Measurements from ENCODE around the gene CBR3.
"Not testable (repeated sequence)": the region's sequence is repeated elsewhere in the genome, so short reads cannot be mapped to it uniquely, and the experiment has no call there.

CBR3 gene
- total RNA-seq = 1.5 to 10.8 (median 4.7) reads per million in 9 experiments

DNA sequence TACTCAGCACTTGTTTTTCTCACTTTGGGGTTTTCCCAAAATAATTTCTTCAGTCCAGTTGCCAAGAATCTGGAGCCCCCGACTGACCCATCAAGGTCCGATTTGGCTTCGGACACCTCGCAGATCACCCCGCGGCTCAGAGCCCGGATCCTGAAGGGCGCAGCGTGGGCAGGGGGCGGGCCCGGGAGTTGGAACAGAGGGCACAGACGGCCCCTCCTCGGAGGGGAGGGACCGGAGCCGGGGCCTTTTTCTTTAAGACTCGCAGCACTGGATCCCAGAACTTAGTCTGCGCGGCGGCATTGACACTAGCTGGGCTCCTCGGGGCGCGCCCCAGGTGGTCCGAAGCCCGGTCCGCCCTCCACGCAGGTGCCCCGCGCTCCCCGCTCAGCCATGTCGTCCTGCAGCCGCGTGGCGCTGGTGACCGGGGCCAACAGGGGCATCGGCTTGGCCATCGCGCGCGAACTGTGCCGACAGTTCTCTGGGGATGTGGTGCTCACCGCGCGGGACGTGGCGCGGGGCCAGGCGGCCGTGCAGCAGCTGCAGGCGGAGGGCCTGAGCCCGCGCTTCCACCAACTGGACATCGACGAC, at the start of gene CBR3:
Gene CBR3, plus strand, starts transcription at position 277 of the 588 bp plus-strand sequence. Its CDS starts 114 bp downstream, at position 391.
- peak within 1 kb of the TSS; percentile 91 to 95 for H3K4me3 Mint-ChIP-seq
- no peaks in the 10 kb centered on the region for H3K9me3 Mint-ChIP-seq
- H3K4me1 Mint-ChIP-seq (ENCODE audit: low read depth in 2 of 2) = peaks cover 12 to 16% of the 10 kb centered on the region in 2 donors
- no peaks in the 10 kb centered on the region for H3K27me3 Mint-ChIP-seq
- peak; percentile 27 for ATAC-seq (replicated peaks)
- DNase-seq = peak in 1 of 3 experiments; percentile 23
- peaks cover 12% of the 10 kb centered on the region for H3K36me3 Mint-ChIP-seq (ENCODE audit: insufficient read depth)
- peak within 1 kb of the TSS; percentile 38 to 90 for H3K27ac Mint-ChIP-seq

DNA sequence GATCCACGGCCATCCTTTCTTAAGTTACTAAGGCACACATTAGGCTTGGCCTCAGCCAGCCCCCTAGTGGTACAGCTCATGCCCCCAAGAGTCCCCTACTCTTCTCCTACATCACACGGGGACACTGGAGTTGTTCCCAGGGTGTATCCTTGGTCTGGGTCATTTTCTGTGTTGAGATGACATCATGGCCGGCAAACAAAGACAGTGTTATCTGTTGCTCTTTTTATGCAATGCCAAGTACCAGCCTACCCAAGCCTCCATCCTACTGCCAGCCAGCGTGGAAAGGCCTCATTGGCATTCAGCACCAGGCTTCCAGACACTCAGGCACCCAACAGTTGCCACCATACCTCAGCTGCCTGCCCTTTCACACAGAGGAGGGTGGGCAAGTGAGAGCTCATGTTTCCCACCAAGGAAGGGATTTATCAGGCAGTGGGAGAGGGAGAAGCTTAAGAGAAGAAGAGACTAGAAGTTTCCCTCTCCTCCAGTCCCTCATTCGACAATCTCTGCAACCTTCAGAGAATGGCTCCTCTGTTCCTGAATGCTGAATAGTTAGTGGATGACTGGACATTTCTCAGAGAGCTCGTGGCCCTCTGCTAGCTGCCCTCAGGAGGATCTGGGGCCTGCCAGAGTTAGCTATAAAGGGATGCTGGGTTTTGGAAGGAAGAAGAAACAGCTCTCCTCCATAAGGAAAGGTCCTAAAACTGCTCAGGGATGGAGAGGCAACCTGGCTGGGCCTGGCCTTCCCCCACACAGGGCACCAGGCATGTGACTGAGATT, 47.3 kb upstream of the CBR3 start:
- no peak overlapping the region for H3K4me3 Mint-ChIP-seq

DNA sequence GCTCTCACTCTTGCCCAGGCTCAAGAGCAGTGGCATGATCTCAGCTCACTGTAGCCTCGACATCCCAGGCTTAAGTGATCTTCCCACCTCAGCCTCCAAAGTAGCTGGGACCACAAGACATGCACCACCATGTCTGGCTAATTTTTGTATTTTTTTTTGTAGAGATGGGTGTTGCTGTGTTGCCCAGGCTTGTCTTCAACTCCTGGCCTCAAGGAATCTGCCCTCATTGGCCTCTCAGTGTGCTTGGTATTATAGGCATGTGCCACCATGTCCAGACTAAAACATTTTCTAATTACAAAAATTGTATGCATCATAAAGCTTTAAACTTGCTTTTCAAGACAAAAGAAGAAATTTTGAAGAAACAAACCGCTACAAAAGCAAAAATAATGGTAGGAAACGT, 44.9 kb upstream of the CBR3 start:
- peaks cover 6 to 8% of the 10 kb centered on the region in 2 donors for H3K9me3 Mint-ChIP-seq
- no peak for DNase-seq
- no peak overlapping the region for H3K4me3 Mint-ChIP-seq
- no peak for ATAC-seq (replicated peaks)
- no peaks in the 10 kb centered on the region for H3K36me3 Mint-ChIP-seq (ENCODE audit: insufficient read depth)
- peaks cover 14 to 19% of the 10 kb centered on the region in 2 donors for H3K27me3 Mint-ChIP-seq
- H3K4me1 Mint-ChIP-seq (ENCODE audit: low read depth in 2 of 2) = peaks cover 4 to 8% of the 10 kb centered on the region in 2 donors
- no peak overlapping the region for H3K27ac Mint-ChIP-seq

More for the DNA sequence above, 47.3 kb upstream of the CBR3 start:
- H3K27me3 Mint-ChIP-seq = peaks cover 0 to 5% of the 10 kb centered on the region in 2 donors
- ATAC-seq (replicated peaks) (no peak), DNase-seq (no peak)
- peak overlapping the region in 1 of 2 donors; percentile 57 for H3K27ac Mint-ChIP-seq
- peaks cover 4 to 8% of the 10 kb centered on the region in 2 donors for H3K4me1 Mint-ChIP-seq (ENCODE audit: low read depth in 2 of 2)
- H3K36me3 Mint-ChIP-seq (ENCODE audit: insufficient read depth) = no peaks in the 10 kb centered on the region
- H3K9me3 Mint-ChIP-seq = no peaks in the 10 kb centered on the region

DNA sequence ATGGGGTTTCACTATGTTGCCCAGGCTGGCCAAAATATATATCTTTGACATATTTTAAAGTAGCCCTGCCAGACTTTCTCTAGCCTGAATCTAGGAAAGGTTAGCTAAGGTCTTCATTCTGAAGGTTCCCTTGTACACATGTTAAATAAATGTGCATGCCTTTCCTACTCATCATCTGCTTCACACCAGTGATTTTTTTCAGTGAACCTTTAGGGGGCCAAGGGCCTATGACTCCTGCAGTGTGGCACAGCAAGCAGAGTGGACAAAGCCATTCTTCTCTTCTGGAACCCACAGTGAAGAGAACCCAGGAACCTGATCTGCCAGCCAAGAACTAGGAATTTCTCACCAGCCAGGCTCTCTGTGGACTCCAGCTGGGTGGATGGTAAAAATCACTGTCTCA, 42.2 kb upstream of the CBR3 start:
- no peak overlapping the region for H3K27ac Mint-ChIP-seq
- peaks cover 14 to 26% of the 10 kb centered on the region in 2 donors for H3K27me3 Mint-ChIP-seq
- ATAC-seq (replicated peaks) = no peak
- DNase-seq = no peak
- peaks cover 6 to 8% of the 10 kb centered on the region in 2 donors for H3K9me3 Mint-ChIP-seq
- no peaks in the 10 kb centered on the region for H3K4me1 Mint-ChIP-seq (ENCODE audit: low read depth in 2 of 2)
- no peaks in the 10 kb centered on the region for H3K36me3 Mint-ChIP-seq (ENCODE audit: insufficient read depth)
- no peak overlapping the region for H3K4me3 Mint-ChIP-seq

DNA sequence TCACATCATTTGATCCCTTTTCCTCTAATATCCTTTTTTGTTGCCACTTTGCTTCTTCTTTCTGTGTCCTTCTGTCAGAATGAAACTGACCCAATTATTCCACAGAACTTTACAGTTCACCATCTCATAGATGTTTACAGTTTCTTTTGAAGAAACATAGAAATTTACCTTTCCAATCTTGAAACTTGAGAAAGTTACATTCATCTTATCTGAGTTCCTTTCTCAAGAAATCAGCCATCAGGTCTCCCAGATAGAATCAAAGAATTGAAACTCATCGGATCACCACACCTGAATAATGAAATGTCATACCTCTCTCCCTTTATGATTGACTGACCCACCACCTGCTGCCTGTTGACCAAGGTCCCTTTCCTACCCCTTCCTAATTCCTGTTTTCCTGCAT, 41.4 kb upstream of the CBR3 start:
- H3K4me1 Mint-ChIP-seq (ENCODE audit: low read depth in 2 of 2) = no peaks in the 10 kb centered on the region
- H3K9me3 Mint-ChIP-seq = peaks cover 6 to 8% of the 10 kb centered on the region in 2 donors
- DNase-seq (no peak), ATAC-seq (replicated peaks) (no peak)
- no peak overlapping the region for H3K4me3 Mint-ChIP-seq
- no peaks in the 10 kb centered on the region for H3K36me3 Mint-ChIP-seq (ENCODE audit: insufficient read depth)
- H3K27ac Mint-ChIP-seq = no peak overlapping the region
- peaks cover 14 to 34% of the 10 kb centered on the region in 2 donors for H3K27me3 Mint-ChIP-seq

DNA sequence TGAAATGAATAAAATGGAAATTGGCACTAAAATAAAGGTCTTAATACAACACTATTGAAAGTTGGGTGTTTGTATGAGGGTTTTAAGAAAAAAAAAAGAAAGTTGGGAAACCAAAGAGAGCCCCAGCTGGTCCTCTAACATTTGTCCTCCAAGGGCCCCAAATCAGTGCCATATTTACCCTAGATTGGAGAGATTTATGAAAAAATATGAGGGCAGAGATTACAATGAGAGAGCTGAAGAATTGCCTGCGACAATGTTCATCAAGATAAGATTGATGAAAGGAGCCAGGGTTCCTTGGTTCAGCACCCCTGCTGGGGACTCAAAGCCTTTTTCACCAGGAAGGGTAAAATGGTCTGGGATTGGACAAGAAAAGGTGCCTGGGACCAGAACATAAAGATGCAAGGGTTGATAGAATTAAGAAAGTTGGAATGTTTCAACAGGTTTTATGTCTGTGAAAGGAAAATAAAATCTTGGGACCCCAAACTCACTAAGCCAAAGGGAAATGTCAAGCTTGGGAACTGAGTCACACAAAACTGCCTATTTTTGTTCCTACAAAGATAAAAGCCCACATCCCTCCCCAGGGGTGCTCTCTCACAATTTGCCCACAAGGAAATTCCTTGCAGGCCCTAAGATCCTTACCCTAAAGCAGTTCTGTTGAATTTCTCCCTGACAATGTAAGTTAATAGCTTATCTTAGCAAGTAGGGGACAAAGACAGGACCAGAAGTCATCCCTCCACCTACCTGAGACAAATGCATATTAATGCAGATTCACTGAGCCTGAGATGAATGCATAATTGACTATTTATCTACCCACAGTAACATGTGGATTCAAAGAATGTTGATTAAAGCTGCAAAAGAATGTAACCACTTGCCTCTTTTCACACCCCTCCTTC, 38.2 kb upstream of the CBR3 start:
- H3K4me1 Mint-ChIP-seq (ENCODE audit: low read depth in 2 of 2) = no peaks in the 10 kb centered on the region
- H3K27me3 Mint-ChIP-seq = peaks cover 21 to 54% of the 10 kb centered on the region in 2 donors
- no peaks in the 10 kb centered on the region for H3K36me3 Mint-ChIP-seq (ENCODE audit: insufficient read depth)
- DNase-seq (no peak), ATAC-seq (replicated peaks) (no peak)
- peaks cover 6 to 8% of the 10 kb centered on the region in 2 donors for H3K9me3 Mint-ChIP-seq
- no peak overlapping the region for H3K27ac Mint-ChIP-seq
- H3K4me3 Mint-ChIP-seq = no peak overlapping the region

DNA sequence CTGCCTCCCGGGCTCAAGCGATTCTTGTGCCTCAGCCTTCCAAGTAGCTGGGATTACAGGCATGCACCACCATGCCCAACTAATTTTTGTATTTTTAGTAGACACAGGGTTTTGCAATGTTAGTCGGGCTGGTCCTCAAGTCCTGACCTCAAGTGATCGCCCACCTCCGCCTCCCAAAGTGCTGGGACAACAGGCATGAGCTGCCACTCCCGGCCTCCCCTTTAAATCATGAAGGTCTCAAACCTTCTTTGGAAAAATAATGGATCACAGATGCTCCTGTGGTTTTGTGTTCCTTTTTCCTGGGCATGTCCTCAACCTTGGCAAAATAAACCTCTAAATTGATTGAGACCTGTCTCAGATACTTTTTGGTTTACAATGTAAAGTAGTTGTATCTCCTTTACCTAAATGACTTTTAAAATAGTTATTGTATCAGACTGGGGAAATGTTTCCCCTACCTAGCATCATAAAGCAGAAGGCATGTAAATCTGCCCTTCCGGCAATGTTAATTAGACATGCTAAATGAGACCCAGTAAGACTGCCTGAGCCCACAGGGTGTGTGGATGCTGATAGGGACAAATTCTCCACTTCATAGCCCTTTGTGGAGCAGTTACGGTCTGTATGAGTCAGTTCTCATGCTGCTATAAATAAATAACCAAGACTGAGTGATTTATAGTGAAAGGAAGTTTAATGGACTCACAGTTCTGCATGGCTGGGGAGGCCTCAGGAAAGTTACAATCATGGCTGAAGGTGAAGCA, 37.3 kb upstream of the CBR3 start:
- H3K27ac Mint-ChIP-seq = no peak overlapping the region
- H3K9me3 Mint-ChIP-seq = peaks cover 6 to 8% of the 10 kb centered on the region in 2 donors
- peaks cover 21 to 54% of the 10 kb centered on the region in 2 donors for H3K27me3 Mint-ChIP-seq
- H3K36me3 Mint-ChIP-seq (ENCODE audit: insufficient read depth) = no peaks in the 10 kb centered on the region
- no peaks in the 10 kb centered on the region for H3K4me1 Mint-ChIP-seq (ENCODE audit: low read depth in 2 of 2)
- DNase-seq = no peak
- no peak overlapping the region for H3K4me3 Mint-ChIP-seq
- ATAC-seq (replicated peaks) = no peak

DNA sequence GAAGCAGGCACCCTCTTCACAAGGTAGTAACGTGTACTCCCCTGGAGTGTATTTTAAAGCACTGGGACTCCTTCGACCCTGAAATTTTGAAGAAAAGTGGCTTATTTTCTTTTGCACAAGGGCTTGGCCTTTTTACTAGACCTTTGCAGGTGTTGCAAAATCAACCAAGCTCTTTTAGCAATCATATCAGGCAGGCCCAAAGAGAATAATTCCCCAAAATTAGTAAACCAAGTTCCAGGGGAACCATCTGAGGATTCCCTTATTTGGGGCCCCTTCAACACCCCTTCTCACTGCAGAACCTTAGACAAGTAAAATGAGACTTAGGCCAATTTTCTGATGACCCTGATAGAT, 36.7 kb upstream of the CBR3 start:
- Mint-ChIP-seq H3K4me3 (no peak overlapping the region), H3K9me3 (peaks cover 6 to 8% of the 10 kb centered on the region in 2 donors), H3K4me1 (ENCODE audit: low read depth in 2 of 2) (no peaks in the 10 kb centered on the region), H3K36me3 (ENCODE audit: insufficient read depth) (no peaks in the 10 kb centered on the region), H3K27ac (no peak overlapping the region), H3K27me3 (peaks cover 20 to 49% of the 10 kb centered on the region in 2 donors)
- no peak for DNase-seq
- no peak for ATAC-seq (replicated peaks)

DNA sequence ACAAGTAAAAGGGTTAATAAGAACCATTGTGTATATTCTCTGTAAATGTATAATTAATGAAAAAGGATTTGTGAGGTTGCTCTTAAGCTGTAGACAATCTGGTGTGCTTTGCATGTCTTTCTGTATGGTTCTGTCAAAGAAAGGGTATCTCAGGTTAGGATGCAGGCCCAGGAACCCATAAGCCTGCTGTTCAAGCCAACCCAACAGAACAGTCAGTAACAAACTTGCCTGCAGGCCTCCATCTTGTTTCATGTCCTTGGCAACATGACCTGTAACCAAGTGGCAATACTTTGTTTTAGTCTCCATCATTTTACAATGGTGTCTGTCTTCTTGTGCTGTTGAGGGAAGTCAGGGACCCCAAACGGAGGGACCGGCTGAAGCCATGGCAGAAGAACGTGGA, 35.9 kb upstream of the CBR3 start:
- DNase-seq (no peak), ATAC-seq (replicated peaks) (no peak)
- H3K27ac Mint-ChIP-seq = no peak overlapping the region
- H3K4me3 Mint-ChIP-seq = no peak overlapping the region
- peaks cover 14 to 43% of the 10 kb centered on the region in 2 donors for H3K27me3 Mint-ChIP-seq
- peaks cover 0 to under 1% of the 10 kb centered on the region in 2 donors for H3K9me3 Mint-ChIP-seq
- no peaks in the 10 kb centered on the region for H3K4me1 Mint-ChIP-seq (ENCODE audit: low read depth in 2 of 2)
- no peaks in the 10 kb centered on the region for H3K36me3 Mint-ChIP-seq (ENCODE audit: insufficient read depth)

DNA sequence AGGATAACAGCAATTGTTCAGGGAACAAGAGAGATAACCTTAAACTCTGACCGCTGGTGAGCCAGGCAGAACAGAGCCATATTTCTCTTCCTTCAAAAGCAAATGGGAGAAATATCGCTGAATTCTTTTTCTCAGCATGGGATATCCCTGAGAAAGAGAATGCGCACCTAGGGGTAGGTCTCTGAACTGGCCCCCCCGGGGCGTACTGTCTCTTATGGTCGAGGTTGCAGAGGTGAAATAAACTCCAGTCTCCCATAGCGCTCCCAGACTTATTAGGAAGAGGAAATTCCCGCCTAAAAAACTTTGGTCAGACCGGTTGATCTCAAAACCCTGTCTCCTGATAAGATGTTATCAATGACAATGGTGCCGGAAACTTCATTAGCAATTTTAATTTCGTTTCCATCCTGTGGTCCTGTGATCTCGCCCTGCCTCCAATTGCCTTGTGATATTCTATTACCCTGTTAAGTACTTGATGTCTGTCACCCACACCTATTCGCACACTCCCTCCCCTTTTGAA, 35.1 kb upstream of the CBR3 start:
- DNase-seq; H3K9me3 Mint-ChIP-seq; H3K4me3 Mint-ChIP-seq; H3K36me3 Mint-ChIP-seq (ENCODE audit: insufficient read depth); ATAC-seq (replicated peaks); H3K4me1 Mint-ChIP-seq (ENCODE audit: low read depth in 2 of 2); H3K27ac Mint-ChIP-seq: not testable (repeated sequence)
- H3K27me3 Mint-ChIP-seq = peaks cover 21 to 48% of the 10 kb centered on the region in 2 donors

DNA sequence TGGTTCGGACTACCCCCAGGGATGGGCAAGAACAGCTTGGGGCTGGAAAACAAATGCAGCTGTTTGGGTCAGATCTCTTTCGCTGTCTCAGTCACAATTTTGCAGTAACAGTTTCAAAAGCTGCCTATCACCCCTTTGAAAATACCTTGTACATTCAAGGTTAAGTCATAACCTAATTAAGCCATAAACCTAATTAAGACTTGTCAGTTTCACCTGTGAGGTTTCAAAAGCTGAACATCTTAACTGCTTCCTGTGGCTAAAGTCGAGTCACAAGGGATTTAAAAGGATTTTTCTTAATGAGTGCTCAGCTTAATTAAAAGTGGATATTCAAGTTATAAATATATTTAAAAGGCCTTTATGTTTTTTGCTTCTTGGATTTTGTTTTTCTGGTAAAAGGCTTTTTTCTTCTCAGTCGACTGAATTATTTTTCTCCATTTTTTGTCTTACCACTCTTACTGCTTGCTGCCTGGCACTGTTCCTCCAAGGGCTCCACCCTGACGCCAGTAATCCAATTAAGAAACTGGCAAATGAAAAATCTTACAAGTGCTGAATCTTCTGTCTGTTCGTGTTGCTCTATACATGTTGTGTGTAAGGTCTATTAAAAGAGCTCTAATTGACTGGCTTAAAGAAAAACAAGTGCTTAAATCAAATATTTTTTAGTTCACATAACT, 33.8 kb upstream of the CBR3 start:
- ATAC-seq (replicated peaks) (no peak), DNase-seq (no peak)
- Mint-ChIP-seq H3K27ac (no peak overlapping the region), H3K4me3 (no peak overlapping the region), H3K9me3 (no peaks in the 10 kb centered on the region), H3K36me3 (ENCODE audit: insufficient read depth) (no peaks in the 10 kb centered on the region), H3K4me1 (ENCODE audit: low read depth in 2 of 2) (no peaks in the 10 kb centered on the region), H3K27me3 (peaks cover 35 to 53% of the 10 kb centered on the region in 2 donors)

DNA sequence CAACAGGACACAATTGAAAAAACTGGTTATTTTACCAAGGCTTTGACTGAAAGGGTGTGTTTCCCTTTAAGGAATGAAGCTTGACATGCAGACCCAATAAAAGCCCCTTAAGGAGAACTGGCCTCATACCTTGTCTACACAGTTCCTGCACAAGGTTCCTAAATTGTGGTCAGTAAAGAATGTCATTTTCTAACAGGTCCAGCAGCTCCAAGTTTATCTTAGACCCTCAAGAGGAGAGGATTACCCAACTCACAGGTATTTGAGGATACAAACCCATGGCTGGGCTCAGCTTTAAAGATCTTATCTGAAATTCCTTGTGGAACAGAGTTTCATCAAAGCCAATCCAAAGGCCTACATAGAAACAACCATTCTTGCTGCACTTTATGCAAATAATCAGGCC, 31.4 kb upstream of the CBR3 start:
- Mint-ChIP-seq H3K27ac (no peak overlapping the region), H3K9me3 (no peaks in the 10 kb centered on the region), H3K4me3 (no peak overlapping the region), H3K4me1 (ENCODE audit: low read depth in 2 of 2) (no peaks in the 10 kb centered on the region), H3K27me3 (peaks cover 50 to 66% of the 10 kb centered on the region in 2 donors), H3K36me3 (ENCODE audit: insufficient read depth) (no peaks in the 10 kb centered on the region)
- no peak for ATAC-seq (replicated peaks)
- no peak for DNase-seq

All from effector memory CD8-positive, alpha-beta T cell (primary cell).